GM12878 (cell line): ENCODE measurements around the gene IKZF1. TPM values are rescaled to one million over a fixed set of nuclear protein-coding genes. Genes with fewer than 3 reads are reported as not detected.

Source experiments
- ATAC-seq: fragments of 200-7000 bp; cut with Tn5 transposase; 3 replicates; pipeline ENCODE4 v1.9.1; 2020; ENCODE audit warnings: mild to moderate bottlenecking, moderate library complexity
- BruUV-seq: library from RNA; stranded (reverse); fragments of 400-500 nt; replicated peaks from 2 replicates; lab custom pipeline; 2021; lab: Mats Ljungman, UMichigan
- CTCF ChIA-PET: fragments of 300-600 bp; sonication (Branson Sonifier 250); formaldehyde crosslinking; extraction: SDS; loops from one replicate; lab custom pipeline; 2021; ENCODE audit warnings: inconsistent platforms; lab: Yijun Ruan, JAX
- POLR2A ChIA-PET: fragments of 350-600 bp; formaldehyde crosslinking; extraction: SDS; loops from one replicate; lab custom pipeline; 2021; ENCODE audit warnings: inconsistent platforms; lab: Charles Lee
- RAD21 ChIA-PET: fragments of 300-600 bp; sonication (Branson Sonifier 250); formaldehyde crosslinking; loops from one replicate; lab custom pipeline; 2023; ENCODE audit warnings: antibody characterized with exemption; ENCODE audit not compliant: unreplicated experiment; lab: Charles Lee
- SMC1A ChIA-PET: fragments of 300-600 bp; sonication (Branson Sonifier 250); formaldehyde crosslinking; loops from one replicate; lab custom pipeline; 2023; ENCODE audit not compliant: unreplicated experiment, uncharacterized antibody; lab: Charles Lee
- DNase-seq: peaks from one replicate; pipeline ENCODE4 v3.0.0-alpha.2; 2011; ENCODE audit warnings: low read depth, low spot score
- FAIRE-seq: peaks from 3 replicates; lab custom pipeline; 2011; peaks lifted over from hg19 to GRCh38; lab: Jason Lieb, UNC
- H2AFZ ChIP-seq: 2 replicates; pipeline ENCODE4 v1.6.0; 2011; ENCODE audit warnings: low read depth, low read length, control low read depth; ENCODE audit not compliant: control insufficient read depth
- H3K27ac ChIP-seq: 2 replicates; pipeline ENCODE4 v1.5.1; 2011; ENCODE audit warnings: control low read depth; ENCODE audit not compliant: control insufficient read depth, insufficient read depth
- H3K27me3 ChIP-seq, 2 experiments: replicated peaks in 1 of 2; 2 replicates each; pipeline versions ENCODE4 v1.6.0 to v1.6.1; 2011; ENCODE audit warnings: low read length in 1 of 2; ENCODE audit not compliant: control insufficient read depth in 2 of 2, insufficient read depth in 2 of 2
- H3K36me3 ChIP-seq, 2 experiments: 2 replicates each; pipeline ENCODE4 v1.5.1; 2011; ENCODE audit warnings: low read length in 1 of 2; ENCODE audit not compliant: control insufficient read depth in 2 of 2, insufficient read depth in 2 of 2
- H3K4me1 ChIP-seq: 2 replicates; pipeline ENCODE4 v1.6.1; 2011; ENCODE audit warnings: mild to moderate bottlenecking, low read length, moderate library complexity, mixed read lengths; ENCODE audit not compliant: control insufficient read depth, insufficient read depth
- H3K4me2 ChIP-seq: 2 replicates; pipeline ENCODE4 v1.6.0; 2011; ENCODE audit warnings: control low read depth; ENCODE audit not compliant: control insufficient read depth, insufficient read depth
- H3K4me3 ChIP-seq: fragments of 200-600 bp; sonication (generic); 2 replicates; pipeline ENCODE4 v1.5.1; 2016
- H3K79me2 ChIP-seq: 2 replicates; pipeline ENCODE4 v1.6.0; 2011; ENCODE audit warnings: low read length; ENCODE audit not compliant: control insufficient read depth, insufficient read depth
- H3K9ac ChIP-seq: 2 replicates; pipeline ENCODE4 v1.8.0; 2011; ENCODE audit warnings: low read length, control low read depth, mixed read lengths; ENCODE audit not compliant: control insufficient read depth, insufficient read depth
- H3K9me3 ChIP-seq: replicated peaks from 3 replicates; pipeline ENCODE4 v1.5.1; 2011; ENCODE audit warnings: mild to moderate bottlenecking, low read length; ENCODE audit not compliant: control insufficient read depth, insufficient read depth
- H4K20me1 ChIP-seq: 2 replicates; pipeline ENCODE4 v1.6.0; 2011; ENCODE audit not compliant: control insufficient read depth, insufficient read depth
- BACH1 ChIP-seq: fragments of 450-650 bp; IDR thresholded peaks from 2 replicates; pipeline ENCODE4 v1.6.1; 2017; ENCODE audit warnings: mild to moderate bottlenecking, borderline replicate concordance
- BHLHE40 ChIP-seq, 2 experiments: fragments of 450-650 bp in 1 of 2; IDR thresholded peaks; 2 replicates each; pipeline ENCODE4 v1.6.1; 2011 to 2017; ENCODE audit warnings: low read depth in 2 of 2, borderline replicate concordance in 1 of 2, improper control_type of control experiment in 1 of 2, low read length in 1 of 2, mild to moderate bottlenecking in 1 of 2
- CBFB ChIP-seq: IDR thresholded peaks from 2 replicates; pipeline ENCODE4 v1.6.1; 2016; ENCODE audit warnings: antibody characterized with exemption, low read depth
- EED ChIP-seq: sonication (generic); IDR thresholded peaks from 2 replicates; pipeline ENCODE4 v1.6.1; 2016; ENCODE audit warnings: antibody characterized with exemption, low read depth
- IKZF2 ChIP-seq, 2 experiments: fragments of 450-650 bp; IDR thresholded peaks; 2 replicates each; pipeline ENCODE4 v1.6.1; 2017; ENCODE audit warnings: mild to moderate bottlenecking in 2 of 2, moderate library complexity in 2 of 2
- POLR2A ChIP-seq: IDR thresholded peaks from 2 replicates; pipeline ENCODE4 v1.6.1; 2011; ENCODE audit warnings: low read depth, mild to moderate bottlenecking, low read length
- RELA ChIP-seq: fragments of 450-650 bp; IDR thresholded peaks from 2 replicates; pipeline ENCODE4 v1.8.0; 2014; ENCODE audit warnings: borderline replicate concordance; ENCODE audit not compliant: partially characterized antibody
- SUZ12 ChIP-seq: fragments of 200-600 bp; sonication (generic); IDR thresholded peaks from one replicate; pipeline ENCODE4 v1.6.1; 2018; ENCODE audit warnings: antibody characterized with exemption, mild to moderate bottlenecking; ENCODE audit not compliant: unreplicated experiment
- ZNF217 ChIP-seq: fragments of 450-650 bp; IDR thresholded peaks from 2 replicates; pipeline ENCODE4 v1.6.1; 2017; ENCODE audit warnings: antibody characterized with exemption, mild to moderate bottlenecking
- WGBS: methylation state at CpG from one replicate; pipeline ENCODE4 v1.1.6; 2016; ENCODE audit warnings: low lambda C conversion rate; ENCODE audit not compliant: insufficient replicate concordance, insufficient coverage; ENCODE audit errors: missing lambda C conversion rate; 5-methylcytosine and 5-hydroxymethylcytosine counted together
- in situ Hi-C: fragments of 300-500 bp; cut with MboI; formaldehyde crosslinking; loops from 9 replicates; pipeline ENCODE4 v1.14.3; 2018; ENCODE audit warnings: mixed read lengths
- intact Hi-C: fragments of 100-400 bp; cut with micrococcal nuclease; formaldehyde crosslinking; loops from one replicate; pipeline ENCODE4 v1.14.2; 2022; ENCODE audit not compliant: unreplicated experiment
- polyA plus RNA-seq, 11 experiments: library from polyadenylated mRNA; depleted of rRNA in 4 of 11; unstranded in 6 of 11; stranded (reverse) in 5 of 11; fragments of >200 nt; fragmentation: Nextera tagmentation in 4 of 11; fragmentation: Illumina TruSeq in 1 of 11; extraction: Ambion mirVana in 4 of 11; extraction: Trizol in 1 of 11; gene quantifications; 1 replicate in 1 of 11; 2 replicates in 10 of 11; pipeline versions ENCODE4 v1.2.1 to v1.2.3, GENCODE V29; 2011 to 2016; ENCODE audit warnings: inconsistent platforms in 2 of 11, missing spikeins in 2 of 11, low read depth in 1 of 11
- total RNA-seq, 4 experiments: library from RNA; depleted of rRNA in 3 of 4; stranded (reverse); fragments of >200 nt in 3 of 4; fragmentation: Illumina TruSeq in 1 of 4; extraction: Trizol in 1 of 4; gene quantifications; 2 replicates each; pipeline versions ENCODE4 v1.2.1 to v1.2.3, GENCODE V29; 2013 to 2021
- TF ChIP-seq, protein P1 (sequence below): IDR thresholded peaks from 2 replicates; pipeline ENCODE4 v1.6.1; 2011; ENCODE audit warnings: mild to moderate bottlenecking, low read depth, low read length, moderate library complexity; ENCODE audit not compliant: insufficient replicate concordance
- TF ChIP-seq, protein P2 (sequence below): fragments of 450-650 bp; IDR thresholded peaks from 2 replicates; pipeline ENCODE4 v1.6.1; 2018; ENCODE audit warnings: mild to moderate bottlenecking, low read depth, moderate library complexity; ENCODE audit not compliant: partially characterized antibody
- TF ChIP-seq, protein P3 (sequence below): IDR thresholded peaks from 2 replicates; pipeline ENCODE4 v1.6.1; 2011; ENCODE audit warnings: low read depth, mild to moderate bottlenecking, low read length, moderate library complexity, borderline replicate concordance; ENCODE audit errors: extremely low read depth
- TF ChIP-seq, protein P4 (sequence below): IDR thresholded peaks from 2 replicates; pipeline ENCODE4 v1.6.1; 2011; ENCODE audit warnings: borderline replicate concordance, low read depth, mild to moderate bottlenecking, moderate library complexity, low read length; ENCODE audit not compliant: insufficient read depth, poor library complexity, severe bottlenecking
- TF ChIP-seq, protein P5 (sequence below): IDR thresholded peaks from 2 replicates; pipeline ENCODE4 v1.6.1; 2012; ENCODE audit warnings: low read length, inconsistent platforms

Gene IKZF1
- total and polyA plus RNA-seq, 10 of the 15 experiments (the other 5 are each of a cell fraction or from before 2014, with no cell fraction given): 27.2 to 125 (median 71.6) TPM

DNA sequence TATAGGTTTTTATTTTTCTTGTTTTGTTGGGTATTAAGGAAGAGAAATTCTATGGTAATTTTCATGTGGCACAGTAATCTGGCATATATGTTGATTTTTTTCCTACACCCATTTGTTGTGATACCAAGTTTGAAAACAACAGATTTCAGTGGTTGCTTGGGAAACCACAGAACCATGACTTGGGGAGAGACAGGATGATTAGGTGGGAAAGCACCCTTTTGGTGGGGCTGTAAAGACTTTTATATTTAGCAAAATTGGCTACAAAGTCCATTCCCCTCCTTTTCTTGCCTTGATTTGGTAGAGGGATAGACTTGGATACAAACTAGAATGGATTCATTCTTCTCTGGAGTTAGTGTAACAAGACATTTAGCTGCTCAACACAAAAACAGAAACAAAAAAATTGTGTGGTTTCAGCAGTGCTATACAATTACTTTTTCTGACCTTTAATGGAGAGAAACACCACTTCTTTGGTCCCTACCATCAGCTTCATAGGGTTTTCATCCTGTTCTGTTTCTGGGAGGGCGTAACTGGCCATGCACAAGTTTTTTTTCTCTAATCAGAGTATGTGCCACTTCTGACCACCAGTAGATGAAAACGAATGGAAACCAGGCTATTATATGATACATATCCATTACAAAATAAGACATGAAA lies 92.9 kb downstream of the IKZF1 start:
- in situ Hi-C loops: no loop called here
- Histone ChIP-seq H3K27ac (peak overlapping the region; percentile 22), H3K79me2 (no peaks in the 10 kb centered on the region; the same call in 1 of the 2 replicates), H3K4me1 (peaks cover 38% of the 10 kb centered on the region), H4K20me1 (no peaks in the 10 kb centered on the region), H3K4me2 (peak overlapping the region; percentile 23; the same call in 1 of the 2 replicates), H3K36me3 (peaks cover 13 to 25% of the 10 kb centered on the region in 2 experiments; a peak in 3 of 4 replicates), H3K9me3 (no peaks in the 10 kb centered on the region; the same call in 2 of the 3 replicates), H3K27me3 (no peaks in the 10 kb centered on the region), H2AFZ (no peak overlapping the region), H3K9ac (no peak overlapping the region), H3K4me3 (0 out of 2 replicates have a peak overlapping the region, but pooled peaks have one; percentile 6)
- ChIA-PET SMC1A (interaction anchor here (1.1 to 3.0 kb wide), 8 partner anchors 12 to 198 kb away, joined by 3 to 13 read pairs (median 3); no protein-coding TSS in a partner anchor), RAD21 (no interaction called here), POLR2A (interaction anchor here (0.9 to 1.2 kb wide), 2 partner anchors 11 to 45 kb away, joined by 3 read pairs; no protein-coding TSS in a partner anchor), CTCF (interaction anchor here (2.5 to 3.4 kb wide), 2 partner anchors 20 to 26 kb away, joined by 6 to 17 read pairs; no protein-coding TSS in a partner anchor)
- 1% methylated on average over 2 of the region's 2 CpGs for WGBS
- DNase-seq: peak; percentile 64
- no TSS peak for BruUV-seq
- ATAC-seq: peak; percentile 88
- peak; percentile 59 for FAIRE-seq
- intact Hi-C loops: no loop called here
- TF ChIP-seq CBFB (0 out of 2 replicates have a peak, but pooled peaks have one; percentile 24), RELA (peak; percentile 77), ZNF217 (peak; percentile 74; the same call in 1 of the 2 replicates), BACH1 (no peak), EED (0 out of 2 replicates have a peak, but pooled peaks have one; percentile 25), IKZF2 (IDR thresholded peaks at IDR 0.05) (peak; percentile 29 to 58; a peak in 3 of 4 replicates), BHLHE40 (IDR thresholded peaks at IDR 0.05; ENCODE audit: borderline replicate concordance in 1 of 2, low read depth in 2 of 2, low read length in 1 of 2) (peak in 1 of 2 experiments; percentile 22; a peak in 1 of 4 replicates), SUZ12 (no peak), POLR2A (no peak)
- TF ChIP-seq, protein P1, sequence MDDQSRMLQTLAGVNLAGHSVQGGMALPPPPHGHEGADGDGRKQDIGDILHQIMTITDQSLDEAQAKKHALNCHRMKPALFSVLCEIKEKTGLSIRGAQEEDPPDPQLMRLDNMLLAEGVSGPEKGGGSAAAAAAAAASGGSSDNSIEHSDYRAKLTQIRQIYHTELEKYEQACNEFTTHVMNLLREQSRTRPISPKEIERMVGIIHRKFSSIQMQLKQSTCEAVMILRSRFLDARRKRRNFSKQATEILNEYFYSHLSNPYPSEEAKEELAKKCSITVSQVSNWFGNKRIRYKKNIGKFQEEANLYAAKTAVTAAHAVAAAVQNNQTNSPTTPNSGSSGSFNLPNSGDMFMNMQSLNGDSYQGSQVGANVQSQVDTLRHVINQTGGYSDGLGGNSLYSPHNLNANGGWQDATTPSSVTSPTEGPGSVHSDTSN: no peak
- TF ChIP-seq, protein P2, sequence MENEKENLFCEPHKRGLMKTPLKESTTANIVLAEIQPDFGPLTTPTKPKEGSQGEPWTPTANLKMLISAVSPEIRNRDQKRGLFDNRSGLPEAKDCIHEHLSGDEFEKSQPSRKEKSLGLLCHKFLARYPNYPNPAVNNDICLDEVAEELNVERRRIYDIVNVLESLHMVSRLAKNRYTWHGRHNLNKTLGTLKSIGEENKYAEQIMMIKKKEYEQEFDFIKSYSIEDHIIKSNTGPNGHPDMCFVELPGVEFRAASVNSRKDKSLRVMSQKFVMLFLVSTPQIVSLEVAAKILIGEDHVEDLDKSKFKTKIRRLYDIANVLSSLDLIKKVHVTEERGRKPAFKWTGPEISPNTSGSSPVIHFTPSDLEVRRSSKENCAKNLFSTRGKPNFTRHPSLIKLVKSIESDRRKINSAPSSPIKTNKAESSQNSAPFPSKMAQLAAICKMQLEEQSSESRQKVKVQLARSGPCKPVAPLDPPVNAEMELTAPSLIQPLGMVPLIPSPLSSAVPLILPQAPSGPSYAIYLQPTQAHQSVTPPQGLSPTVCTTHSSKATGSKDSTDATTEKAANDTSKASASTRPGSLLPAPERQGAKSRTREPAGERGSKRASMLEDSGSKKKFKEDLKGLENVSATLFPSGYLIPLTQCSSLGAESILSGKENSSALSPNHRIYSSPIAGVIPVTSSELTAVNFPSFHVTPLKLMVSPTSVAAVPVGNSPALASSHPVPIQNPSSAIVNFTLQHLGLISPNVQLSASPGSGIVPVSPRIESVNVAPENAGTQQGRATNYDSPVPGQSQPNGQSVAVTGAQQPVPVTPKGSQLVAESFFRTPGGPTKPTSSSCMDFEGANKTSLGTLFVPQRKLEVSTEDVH: no peak
- TF ChIP-seq, protein P3, sequence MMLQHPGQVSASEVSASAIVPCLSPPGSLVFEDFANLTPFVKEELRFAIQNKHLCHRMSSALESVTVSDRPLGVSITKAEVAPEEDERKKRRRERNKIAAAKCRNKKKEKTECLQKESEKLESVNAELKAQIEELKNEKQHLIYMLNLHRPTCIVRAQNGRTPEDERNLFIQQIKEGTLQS: no peak
- TF ChIP-seq, protein P4, sequence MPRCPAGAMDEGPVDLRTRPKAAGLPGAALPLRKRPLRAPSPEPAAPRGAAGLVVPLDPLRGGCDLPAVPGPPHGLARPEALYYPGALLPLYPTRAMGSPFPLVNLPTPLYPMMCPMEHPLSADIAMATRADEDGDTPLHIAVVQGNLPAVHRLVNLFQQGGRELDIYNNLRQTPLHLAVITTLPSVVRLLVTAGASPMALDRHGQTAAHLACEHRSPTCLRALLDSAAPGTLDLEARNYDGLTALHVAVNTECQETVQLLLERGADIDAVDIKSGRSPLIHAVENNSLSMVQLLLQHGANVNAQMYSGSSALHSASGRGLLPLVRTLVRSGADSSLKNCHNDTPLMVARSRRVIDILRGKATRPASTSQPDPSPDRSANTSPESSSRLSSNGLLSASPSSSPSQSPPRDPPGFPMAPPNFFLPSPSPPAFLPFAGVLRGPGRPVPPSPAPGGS: peak; percentile 20
- TF ChIP-seq, protein P5, sequence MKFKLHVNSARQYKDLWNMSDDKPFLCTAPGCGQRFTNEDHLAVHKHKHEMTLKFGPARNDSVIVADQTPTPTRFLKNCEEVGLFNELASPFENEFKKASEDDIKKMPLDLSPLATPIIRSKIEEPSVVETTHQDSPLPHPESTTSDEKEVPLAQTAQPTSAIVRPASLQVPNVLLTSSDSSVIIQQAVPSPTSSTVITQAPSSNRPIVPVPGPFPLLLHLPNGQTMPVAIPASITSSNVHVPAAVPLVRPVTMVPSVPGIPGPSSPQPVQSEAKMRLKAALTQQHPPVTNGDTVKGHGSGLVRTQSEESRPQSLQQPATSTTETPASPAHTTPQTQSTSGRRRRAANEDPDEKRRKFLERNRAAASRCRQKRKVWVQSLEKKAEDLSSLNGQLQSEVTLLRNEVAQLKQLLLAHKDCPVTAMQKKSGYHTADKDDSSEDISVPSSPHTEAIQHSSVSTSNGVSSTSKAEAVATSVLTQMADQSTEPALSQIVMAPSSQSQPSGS: no peak; the same call in 1 of the 2 replicates
